Ectodermal cell (in vitro differentiated cells): ENCODE measurements around the gene PLCG2.

ENCODE experiments used
- H3K27ac ChIP-seq: 2 replicates; pipeline ENCODE4 v1.7.0; 2013; ENCODE audit warnings: mild to moderate bottlenecking, low read depth, low read length; ENCODE audit not compliant: insufficient read depth, poor library complexity, severe bottlenecking
- H3K27me3 ChIP-seq: 2 replicates; pipeline ENCODE4 v1.7.0; 2013; ENCODE audit warnings: mild to moderate bottlenecking, low read length; ENCODE audit not compliant: insufficient read depth, control insufficient read depth, poor library complexity, severe bottlenecking
- H3K36me3 ChIP-seq: one replicate; pipeline ENCODE4 v1.7.0; 2013; ENCODE audit warnings: low read length; ENCODE audit not compliant: control insufficient read depth, insufficient read depth
- H3K4me1 ChIP-seq: one replicate; pipeline ENCODE4 v1.7.0; 2013; ENCODE audit warnings: low read length; ENCODE audit not compliant: control insufficient read depth, insufficient read depth
- H3K4me3 ChIP-seq: 2 replicates; pipeline ENCODE4 v1.7.0; 2013; ENCODE audit warnings: low read depth, low read length, control low read depth; ENCODE audit not compliant: insufficient read depth
- H3K9me3 ChIP-seq: 2 replicates; pipeline ENCODE4 v1.7.0; 2013; ENCODE audit warnings: mild to moderate bottlenecking, low read length, moderate library complexity; ENCODE audit not compliant: control insufficient read depth
- WGBS, 2 experiments: methylation state at CpG; one replicate each; pipeline ENCODE4 v1.1.7; 2013; ENCODE audit warnings: missing lambda C conversion rate in 2 of 2; 5-methylcytosine and 5-hydroxymethylcytosine counted together

The PLCG2 gene

DNA sequence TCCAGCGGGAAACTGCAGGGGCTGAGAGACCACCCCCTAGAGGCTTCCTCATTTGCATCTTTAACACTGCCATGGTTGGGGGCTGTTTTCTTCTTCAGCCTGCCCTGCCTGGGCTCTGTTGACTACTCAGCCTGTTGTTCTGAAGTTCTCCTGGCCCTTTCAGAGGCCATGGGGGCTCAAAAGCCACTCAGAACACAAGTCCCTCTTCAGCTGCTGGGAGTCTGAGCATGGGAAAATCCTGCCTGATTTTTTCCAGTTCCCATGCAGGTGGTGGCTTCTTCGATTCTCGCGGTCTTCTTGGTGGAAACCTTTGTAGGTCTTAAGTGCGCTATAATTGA lies 36.3 kb downstream of the PLCG2 start:
- Histone ChIP-seq H3K27me3 (no peaks in the 10 kb centered on the region), H3K9me3 (no peaks in the 10 kb centered on the region), H3K27ac (no peak overlapping the region), H3K36me3 (no peaks in the 10 kb centered on the region), H3K4me1 (peaks cover 9% of the 10 kb centered on the region), H3K4me3 (no peak overlapping the region)
- 76% methylated on average over 5 of the region's 5 CpGs for WGBS, 2 experiments

- no peaks in the 10 kb centered on the region for H3K36me3 ChIP-seq
- H3K27ac ChIP-seq: no peak overlapping the region
- H3K4me1 ChIP-seq: peaks cover 12% of the 10 kb centered on the region
- 95 to 98% methylated on average over 2 of the region's 2 CpGs for WGBS, 2 experiments
- no peaks in the 10 kb centered on the region for H3K27me3 ChIP-seq
- no peak overlapping the region for H3K4me3 ChIP-seq
- H3K9me3 ChIP-seq: no peaks in the 10 kb centered on the region
These were observed 37.3 kb downstream of the PLCG2 start for GRCh38 chr16:81816351-81816750.

DNA sequence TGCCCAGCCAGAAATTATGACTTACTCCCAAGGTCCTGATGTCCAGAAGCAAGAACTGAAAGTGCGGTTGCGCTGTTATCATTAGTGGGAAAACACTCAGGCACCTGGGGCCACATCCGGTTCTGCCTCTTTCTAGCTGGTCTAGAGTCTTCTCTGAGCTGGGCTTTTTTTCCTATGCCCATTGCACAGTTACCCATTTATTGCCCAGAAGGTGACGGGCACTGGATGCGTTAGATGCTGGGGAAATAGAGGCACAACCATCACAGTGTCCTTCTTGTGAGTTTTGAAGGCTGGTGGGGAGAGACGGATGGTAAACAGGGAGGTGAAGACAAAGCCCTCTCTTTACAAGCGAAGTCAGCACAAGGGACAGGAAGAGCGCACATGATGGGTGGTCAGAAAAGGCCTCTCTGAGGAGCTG lies 37.7 kb downstream of the PLCG2 start:
- H3K4me3 ChIP-seq: no peak overlapping the region
- H3K36me3 ChIP-seq: no peaks in the 10 kb centered on the region
- H3K27me3 ChIP-seq: no peaks in the 10 kb centered on the region
- WGBS, 2 experiments: 92 to 95% methylated on average over 8 of the region's 8 CpGs
- H3K27ac ChIP-seq: no peak overlapping the region
- H3K9me3 ChIP-seq: no peaks in the 10 kb centered on the region
- H3K4me1 ChIP-seq: peaks cover 16% of the 10 kb centered on the region

GRCh38 chr16:81817296-81817695 lies 38.2 kb downstream of the PLCG2 start:
- Histone ChIP-seq H3K27me3 (no peaks in the 10 kb centered on the region), H3K27ac (no peak overlapping the region), H3K36me3 (no peaks in the 10 kb centered on the region), H3K9me3 (no peaks in the 10 kb centered on the region), H3K4me3 (no peak overlapping the region), H3K4me1 (peaks cover 16% of the 10 kb centered on the region)
- 95 to 98% methylated on average over 7 to 8 of the region's 8 CpGs for WGBS, 2 experiments

GRCh38 chr16:81817789-81818567 lies 38.9 kb downstream of the PLCG2 start:
- H3K27me3 ChIP-seq: no peaks in the 10 kb centered on the region
- 84 to 85% methylated on average over 11 to 12 of the region's 12 CpGs for WGBS, 2 experiments
- H3K4me3 ChIP-seq: no peak overlapping the region
- no peak overlapping the region for H3K27ac ChIP-seq
- H3K4me1 ChIP-seq: peaks cover 16% of the 10 kb centered on the region
- no peaks in the 10 kb centered on the region for H3K36me3 ChIP-seq
- no peaks in the 10 kb centered on the region for H3K9me3 ChIP-seq

- Histone ChIP-seq H3K9me3 (no peaks in the 10 kb centered on the region), H3K4me3 (no peak overlapping the region), H3K4me1 (peaks cover 16% of the 10 kb centered on the region), H3K27me3 (no peaks in the 10 kb centered on the region), H3K27ac (no peak overlapping the region), H3K36me3 (no peaks in the 10 kb centered on the region)
- 62 to 75% methylated on average over 1 of the region's 1 CpG for WGBS, 2 experiments
These were observed 39.4 kb downstream of the PLCG2 start for GRCh38 chr16:81818568-81818896.

DNA sequence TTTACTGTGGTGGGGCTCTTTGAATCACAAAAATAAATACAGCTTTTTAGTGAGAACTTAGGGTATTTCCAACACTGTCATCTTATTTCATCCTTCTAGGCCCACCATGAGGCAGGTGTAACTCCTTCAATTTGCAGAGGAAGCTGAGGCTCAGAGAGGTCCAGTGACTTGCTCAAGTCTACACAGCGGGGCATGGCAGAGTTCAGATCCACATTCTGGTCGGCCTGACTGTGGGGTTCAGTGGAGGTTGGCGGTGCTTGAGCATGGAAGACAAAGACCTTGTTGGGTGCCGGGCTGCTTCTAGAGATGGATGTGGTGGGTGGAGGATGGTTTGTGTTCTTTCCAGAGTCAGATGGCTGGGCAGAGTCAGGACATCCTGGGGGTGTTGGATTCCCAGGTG lies 39.8 kb downstream of the PLCG2 start:
- Histone ChIP-seq H3K36me3 (no peaks in the 10 kb centered on the region), H3K27me3 (no peaks in the 10 kb centered on the region), H3K27ac (no peak overlapping the region), H3K4me1 (peaks cover 16% of the 10 kb centered on the region), H3K4me3 (no peak overlapping the region), H3K9me3 (no peaks in the 10 kb centered on the region)
- 91 to 98% methylated on average over 4 of the region's 4 CpGs for WGBS, 2 experiments

- no peaks in the 10 kb centered on the region for H3K36me3 ChIP-seq
- H3K4me1 ChIP-seq: peaks cover 7% of the 10 kb centered on the region
- no peak overlapping the region for H3K27ac ChIP-seq
- H3K4me3 ChIP-seq: no peak overlapping the region
- H3K9me3 ChIP-seq: no peaks in the 10 kb centered on the region
- H3K27me3 ChIP-seq: no peaks in the 10 kb centered on the region
- 88% methylated on average over 9 to 10 of the region's 10 CpGs for WGBS, 2 experiments
These were observed 42.5 kb downstream of the PLCG2 start for GRCh38 chr16:81821436-81822128.

DNA sequence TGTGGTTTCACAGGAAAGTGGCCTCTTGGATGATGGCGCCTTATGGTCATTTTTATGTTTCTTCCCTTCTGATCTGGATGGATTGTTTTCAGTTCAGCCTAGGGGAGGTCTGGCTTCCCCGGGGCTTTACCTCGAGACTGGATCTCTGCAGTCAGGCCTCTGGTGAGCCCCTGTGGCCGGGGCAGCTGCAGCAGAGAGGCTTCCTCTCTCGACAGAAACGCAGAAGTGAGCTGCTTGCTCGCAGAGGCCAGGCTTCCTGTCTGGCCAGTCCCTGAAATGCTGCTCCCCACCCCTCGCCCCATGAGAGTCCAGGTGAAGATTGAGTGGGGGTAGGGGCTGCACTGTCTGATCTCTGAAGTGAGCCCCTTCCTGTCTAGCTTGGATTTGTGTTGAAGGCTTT lies 44.0 kb downstream of the PLCG2 start:
- Histone ChIP-seq H3K27me3 (no peaks in the 10 kb centered on the region), H3K27ac (no peak overlapping the region)
- 68 to 69% methylated on average over 8 of the region's 8 CpGs for WGBS, 2 experiments

DNA sequence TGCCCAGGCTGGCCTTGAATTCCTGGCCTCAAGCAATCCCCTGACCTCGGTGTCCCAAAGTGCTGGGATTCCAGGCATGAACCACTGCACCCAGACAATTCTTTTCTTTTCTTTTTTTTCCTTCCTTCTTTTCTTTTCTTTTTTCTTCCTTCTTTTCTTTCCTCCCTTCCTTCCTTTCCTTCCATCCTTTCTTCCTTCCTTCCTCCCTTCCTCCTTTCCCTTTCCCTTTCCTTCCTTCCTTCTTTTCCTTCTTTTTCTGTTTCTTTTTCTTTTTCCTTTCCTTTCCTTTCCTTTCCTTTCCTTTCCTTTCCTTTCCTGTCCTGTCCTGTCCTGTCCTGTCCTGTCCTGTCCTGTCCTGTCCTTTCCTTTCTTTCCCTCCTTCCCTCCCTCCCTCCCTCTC lies 44.6 kb downstream of the PLCG2 start:
- 88 to 98% methylated on average over 1 of the region's 1 CpG for WGBS, 2 experiments
- peaks cover 7% of the 10 kb centered on the region for H3K4me1 ChIP-seq
- H3K9me3 ChIP-seq: no peaks in the 10 kb centered on the region
- no peak overlapping the region for H3K4me3 ChIP-seq
- no peaks in the 10 kb centered on the region for H3K27me3 ChIP-seq
- no peaks in the 10 kb centered on the region for H3K36me3 ChIP-seq
- no peak overlapping the region for H3K27ac ChIP-seq

More for the DNA sequence above, 44.0 kb downstream of the PLCG2 start:
- H3K36me3 ChIP-seq: no peaks in the 10 kb centered on the region
- H3K9me3 ChIP-seq: no peaks in the 10 kb centered on the region
- peaks cover 7% of the 10 kb centered on the region for H3K4me1 ChIP-seq
- no peak overlapping the region for H3K4me3 ChIP-seq
